ENCODE measurements around the gene PDCD2L. TPM values are rescaled to one million over a fixed set of nuclear protein-coding genes. Genes with fewer than 3 reads are reported as not detected.

PDCD2L gene
- total and polyA plus RNA-seq, 2 of the 8 experiments (the other 6 are each of a cell fraction or from before 2014, with no cell fraction given), result 51.5 to 78.1 TPM

- peak in 1 of 2 experiments; percentile 22; a peak in 1 of 4 replicates for TF ChIP-seq RAD21 (IDR thresholded peaks at IDR 0.05 in 1 of 2, conservative IDR thresholded peaks at IDR 0.05 in 1 of 2; ENCODE audit: low read depth in 2 of 2, low read length in 2 of 2)
- peak; percentile 52; the same call in 1 of the 2 replicates for TF ChIP-seq SUZ12 (IDR thresholded peaks at IDR 0.05; ENCODE audit: low read length)
- peak; percentile 71 for TF ChIP-seq KDM4A (IDR thresholded peaks at IDR 0.05; ENCODE audit: low read depth, low read length, severe bottlenecking)
- TF ChIP-seq POLR2AphosphoS5 (IDR thresholded peaks at IDR 0.05; ENCODE audit: low read depth, low read length), result peak; percentile 82
- TF ChIP-seq POLR2A (IDR thresholded peaks at IDR 0.05; ENCODE audit: control extremely low read depth in 1 of 2, low read depth in 2 of 2, low read length in 2 of 2), result peak in 1 of 2 experiments; percentile 74; a peak in 2 of 3 replicates
- no peak for TF ChIP-seq BCL11A (IDR thresholded peaks at IDR 0.05; ENCODE audit: low read depth in 2 of 2, low read length in 2 of 2)
- TF ChIP-seq MAFK (IDR thresholded peaks at IDR 0.05; ENCODE audit: low read depth, low read length), result peak; percentile 92
- no peak for TF ChIP-seq EGR1 (IDR thresholded peaks at IDR 0.05; ENCODE audit: borderline replicate concordance, low read depth, low read length)
- TF ChIP-seq, protein P1, sequence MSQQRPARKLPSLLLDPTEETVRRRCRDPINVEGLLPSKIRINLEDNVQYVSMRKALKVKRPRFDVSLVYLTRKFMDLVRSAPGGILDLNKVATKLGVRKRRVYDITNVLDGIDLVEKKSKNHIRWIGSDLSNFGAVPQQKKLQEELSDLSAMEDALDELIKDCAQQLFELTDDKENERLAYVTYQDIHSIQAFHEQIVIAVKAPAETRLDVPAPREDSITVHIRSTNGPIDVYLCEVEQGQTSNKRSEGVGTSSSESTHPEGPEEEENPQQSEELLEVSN (IDR thresholded peaks at IDR 0.05), result peak; percentile 78; the same call in 1 of the 2 replicates
- peak; percentile 3; the same call in 1 of the 2 replicates for TF ChIP-seq CEBPB (IDR thresholded peaks at IDR 0.05; ENCODE audit: low read depth, low read length)
- peak; percentile 98 for TF ChIP-seq BACH1 (IDR thresholded peaks at IDR 0.05; ENCODE audit: low read length)
- TF ChIP-seq SP4 (IDR thresholded peaks at IDR 0.05; ENCODE audit: low read length), result peak; percentile 17; the same call in 1 of the 2 replicates
- peak; percentile 63 for TF ChIP-seq TAF1 (IDR thresholded peaks at IDR 0.05; ENCODE audit: low read depth, low read length)
- TF ChIP-seq CREB1 (IDR thresholded peaks at IDR 0.05), result peak; percentile 56; the same call in 1 of the 2 replicates
- TF ChIP-seq, protein P2, sequence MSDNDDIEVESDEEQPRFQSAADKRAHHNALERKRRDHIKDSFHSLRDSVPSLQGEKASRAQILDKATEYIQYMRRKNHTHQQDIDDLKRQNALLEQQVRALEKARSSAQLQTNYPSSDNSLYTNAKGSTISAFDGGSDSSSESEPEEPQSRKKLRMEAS (IDR thresholded peaks at IDR 0.05), result peak; percentile 95
- TF ChIP-seq NRF1 (IDR thresholded peaks at IDR 0.05; ENCODE audit: low read depth, low read length), result peak; percentile 90
- TF ChIP-seq TBP (IDR thresholded peaks at IDR 0.05; ENCODE audit: low read depth, low read length), result peak; percentile 56; the same call in 1 of the 2 replicates
- no peak for TF ChIP-seq SIX5 (IDR thresholded peaks at IDR 0.05; ENCODE audit: low read depth, low read length)
- TF ChIP-seq ASH2L (IDR thresholded peaks at IDR 0.05; ENCODE audit: low read length), result peak; percentile 19
- peak; percentile 90 to 98; a peak in 2 of 4 replicates for TF ChIP-seq HDAC2 (IDR thresholded peaks at IDR 0.05; ENCODE audit: borderline replicate concordance in 1 of 2, low read depth in 2 of 2, low read length in 2 of 2)
Measured at GRCh38 chr19:34359140-34359953, 44.9 kb upstream of the PDCD2L start (continued).
